ENCODE results near the gene SCCPDH.
"Not testable (repeated sequence)": the region's sequence is repeated elsewhere in the genome, so short reads cannot be mapped to it uniquely, and the experiment has no call there.

Gene SCCPDH

GRCh38 chr1:246800756-246801155 is 76.5 kb downstream of the SCCPDH start:
- no peak for DNase-seq (ENCODE audit: low spot score)

GRCh38 chr1:246801241-246802020 is 77.2 kb downstream of the SCCPDH start:
- no peak for DNase-seq (ENCODE audit: low spot score)

GRCh38 chr1:246803373-246803772 is 79.2 kb downstream of the SCCPDH start:
- DNase-seq (ENCODE audit: low spot score) = no peak

- DNase-seq (ENCODE audit: low spot score) = no peak
Measured at GRCh38 chr1:246803883-246804282, 79.7 kb downstream of the SCCPDH start.

GRCh38 chr1:246805135-246805716 is 81.0 kb downstream of the SCCPDH start:
- no peak for DNase-seq (ENCODE audit: low spot score)

- DNase-seq (ENCODE audit: low spot score) = no peak
Measured at GRCh38 chr1:246809473-246809872, 85.3 kb downstream of the SCCPDH start.

- no peak for DNase-seq (ENCODE audit: low spot score)
Measured at GRCh38 chr1:246811985-246812384, 87.8 kb downstream of the SCCPDH start.

GRCh38 chr1:246813325-246813724 is 89.1 kb downstream of the SCCPDH start:
- DNase-seq (ENCODE audit: low spot score) = not testable (repeated sequence)

GRCh38 chr1:246814890-246815289 is 90.7 kb downstream of the SCCPDH start:
- no peak for DNase-seq (ENCODE audit: low spot score)

GRCh38 chr1:246815693-246816270 is 91.6 kb downstream of the SCCPDH start:
- no peak for DNase-seq (ENCODE audit: low spot score)

Measured in RKO (cell line).